ENCODE measurements around the gene ZNF440.
"Not testable (repeated sequence)": the region's sequence is repeated elsewhere in the genome, so short reads cannot be mapped to it uniquely, and the experiment has no call there.

Gene ZNF440

GRCh38 chr19:11821474-11822109 lies 7.5 kb downstream of the ZNF440 start:
- no peak for DNase-seq (ENCODE audit: low read depth, low spot score)
- no peak overlapping the region for H3K27ac ChIP-seq

- H3K27ac ChIP-seq; DNase-seq (ENCODE audit: low read depth, low spot score): not testable (repeated sequence)
Observed at GRCh38 chr19:11828957-11829876, 15.1 kb downstream of the ZNF440 start.

- no peak overlapping the region for H3K27ac ChIP-seq
- no peak for DNase-seq (ENCODE audit: low read depth, low spot score)
Observed at GRCh38 chr19:11832253-11832912, 18.3 kb downstream of the ZNF440 start.

- DNase-seq (ENCODE audit: low read depth, low spot score): no peak
- no peak overlapping the region for H3K27ac ChIP-seq
Observed at GRCh38 chr19:11833541-11833940, 19.5 kb downstream of the ZNF440 start.

GRCh38 chr19:11835626-11836066 lies 21.6 kb downstream of the ZNF440 start:
- not testable (repeated sequence) for DNase-seq (ENCODE audit: low read depth, low spot score); H3K27ac ChIP-seq

- H3K27ac ChIP-seq: no peak overlapping the region
- DNase-seq (ENCODE audit: low read depth, low spot score): no peak
Observed at GRCh38 chr19:11843722-11844121, 29.6 kb downstream of the ZNF440 start.

- not testable (repeated sequence) for H3K27ac ChIP-seq; DNase-seq (ENCODE audit: low read depth, low spot score)
Observed at GRCh38 chr19:11847615-11848014, 33.5 kb downstream of the ZNF440 start.

- DNase-seq (ENCODE audit: low read depth, low spot score): no peak
- H3K27ac ChIP-seq: no peak overlapping the region
Observed at GRCh38 chr19:11848200-11848593, 34.1 kb downstream of the ZNF440 start.

GRCh38 chr19:11848594-11849469 lies 34.8 kb downstream of the ZNF440 start, which contains the start of gene ZNF439:
TSS of gene ZNF439 (plus strand) at chr19:11848726. CDS start at chr19:11848868, 142 bp downstream.
- H3K27ac ChIP-seq: no peak within 1 kb of the TSS
- DNase-seq (ENCODE audit: low read depth, low spot score): no peak

GRCh38 chr19:11850289-11850688 lies 36.2 kb downstream of the ZNF440 start:
- not testable (repeated sequence) for DNase-seq (ENCODE audit: low read depth, low spot score); H3K27ac ChIP-seq

- no peak for DNase-seq (ENCODE audit: low read depth, low spot score)
- no peak overlapping the region for H3K27ac ChIP-seq
Observed at GRCh38 chr19:11853358-11853757, 39.3 kb downstream of the ZNF440 start.

- no peak overlapping the region for H3K27ac ChIP-seq
- DNase-seq (ENCODE audit: low read depth, low spot score): no peak
Observed at GRCh38 chr19:11856596-11857250, 42.6 kb downstream of the ZNF440 start.

GRCh38 chr19:11860721-11861120 lies 46.6 kb downstream of the ZNF440 start:
- H3K27ac ChIP-seq: no peak overlapping the region
- DNase-seq (ENCODE audit: low read depth, low spot score): no peak

- DNase-seq (ENCODE audit: low read depth, low spot score): no peak
- no peak overlapping the region for H3K27ac ChIP-seq
Observed at GRCh38 chr19:11861301-11861700, 47.2 kb downstream of the ZNF440 start.

GRCh38 chr19:11867766-11868165 lies 53.7 kb downstream of the ZNF440 start:
- H3K27ac ChIP-seq: not testable (repeated sequence)

GRCh38 chr19:11868188-11868587 lies 54.1 kb downstream of the ZNF440 start:
- DNase-seq (ENCODE audit: low read depth, low spot score): no peak
- H3K27ac ChIP-seq: no peak overlapping the region

More at GRCh38 chr19:11867766-11868165, 53.7 kb downstream of the ZNF440 start:
- DNase-seq (ENCODE audit: low read depth, low spot score): not testable (repeated sequence)

- no peak for DNase-seq (ENCODE audit: low read depth, low spot score)
- H3K27ac ChIP-seq: no peak overlapping the region
Observed at GRCh38 chr19:11872624-11873023, 58.6 kb downstream of the ZNF440 start.

GRCh38 chr19:11873762-11874161 lies 59.7 kb downstream of the ZNF440 start:
- no peak for DNase-seq (ENCODE audit: low read depth, low spot score)
- H3K27ac ChIP-seq: no peak overlapping the region

GRCh38 chr19:11879687-11880266 lies 65.7 kb downstream of the ZNF440 start:
- DNase-seq (ENCODE audit: low read depth, low spot score): not testable (repeated sequence)

More at GRCh38 chr19:11879687-11880266, 65.7 kb downstream of the ZNF440 start:
- H3K27ac ChIP-seq: not testable (repeated sequence)

Data from epithelial cell of prostate (primary cell).